Lung (tissue), 12 donors: Measurements from ENCODE around the gene MAST4. TPM values are rescaled to one million over a fixed set of nuclear protein-coding genes. Genes with fewer than 3 reads are reported as not detected.
A peak's percentile ranks its signal among the peaks of the same experiment; 100 is the strongest.

Experiments used
- ATAC-seq: fragments of 200-7000 bp; cut with Tn5 transposase; one replicate; pipeline ENCODE4 v1.9.1; 2020; ENCODE audit warnings: moderate number of reproducible peaks; ENCODE audit not compliant: insufficient read depth, low FRiP score
- DNase-seq, 3 donors: peaks; one replicate each; pipeline ENCODE4 v3.0.0-alpha.2; 2013 to 2017
- H3K27ac ChIP-seq, 2 donors: one replicate each; pipeline ENCODE4 v1.5.1; 2013; ENCODE audit warnings: mild to moderate bottlenecking in 2 of 2, moderate library complexity in 2 of 2, control low read depth in 1 of 2, inconsistent platforms in 1 of 2, low read depth in 1 of 2, low read length in 1 of 2
- H3K27me3 ChIP-seq, 3 donors: one replicate each; pipeline ENCODE4 v1.5.1; 2013; ENCODE audit warnings: low read length in 2 of 3; ENCODE audit not compliant: control insufficient read depth in 3 of 3, insufficient read depth in 3 of 3
- H3K36me3 ChIP-seq, 4 donors: one replicate each; pipeline ENCODE4 v1.5.1; 2013; ENCODE audit warnings: low read length in 4 of 4, mild to moderate bottlenecking in 1 of 4, moderate library complexity in 1 of 4; ENCODE audit not compliant: control insufficient read depth in 4 of 4, insufficient read depth in 4 of 4
- H3K4me1 ChIP-seq, 5 donors: one replicate each; pipeline ENCODE4 v1.5.1; 2013; ENCODE audit warnings: low read length in 5 of 5, mild to moderate bottlenecking in 2 of 5, moderate library complexity in 1 of 5; ENCODE audit not compliant: control insufficient read depth in 5 of 5, insufficient read depth in 5 of 5
- H3K4me3 ChIP-seq: one replicate; pipeline ENCODE4 v1.5.1; 2013; ENCODE audit warnings: mild to moderate bottlenecking, control low read depth, moderate library complexity
- H3K9ac ChIP-seq, 2 donors: one replicate each; pipeline ENCODE4 v1.5.1; 2013; ENCODE audit warnings: low read length in 2 of 2, control low read depth in 1 of 2; ENCODE audit not compliant: insufficient read depth in 1 of 2
- H3K9me3 ChIP-seq, 4 donors: one replicate each; pipeline ENCODE4 v1.5.1; 2013; ENCODE audit warnings: low read length in 3 of 4, mild to moderate bottlenecking in 1 of 4, moderate library complexity in 1 of 4; ENCODE audit not compliant: control insufficient read depth in 4 of 4, insufficient read depth in 3 of 4
- WGBS, 2 donors: extraction: QIAGEN DNeasy Blood & Tissue Kit; methylation state at CpG; one replicate each; pipeline ENCODE4 v1.1.7; 2013; 5-methylcytosine and 5-hydroxymethylcytosine counted together
- polyA plus RNA-seq, 2 donors: library from polyadenylated mRNA; stranded (reverse); fragments of 200-250 nt; gene quantifications; one replicate each; pipeline ENCODE4 v1.2.1, GENCODE V29; 2013
- total RNA-seq, 2 donors: library from RNA; depleted of rRNA in 1 of 2; stranded (reverse); fragments of >200 nt in 1 of 2; gene quantifications; one replicate each; pipeline ENCODE4 v1.2.1, GENCODE V29; 2014 to 2021
- TF ChIP-seq, protein P1 (sequence below): IDR thresholded peaks from 2 replicates; pipeline ENCODE4 v1.5.1; 2012; ENCODE audit warnings: mild to moderate bottlenecking; ENCODE audit errors: control extremely low read depth, extremely low read depth
- donor health status: control.
- donor health status: control.
- donor health status: Bipolar disorder and iron deficiency.
- donor health status: healthy.
- donor health status: DM: yes; HTN: yes; CAD: no.

MAST4 gene
- total and polyA plus RNA-seq, 4 donors: 13.9 to 153 (median 46.2) TPM

GRCh38 chr5:66671305-66671704, 75.1 kb downstream of the MAST4 start:
- ATAC-seq (no peak), DNase-seq (peak in 2 of 3 donors; percentile 33 to 71)
- H3K27me3 ChIP-seq: no peaks in the 10 kb centered on the region
- peaks cover 0 to 36% (median 8%) of the 10 kb centered on the region in 5 donors for H3K4me1 ChIP-seq
- no peak overlapping the region for H3K27ac ChIP-seq
- 50 to 73% methylated on average over 2 of the region's 2 CpGs for WGBS, 2 donors
- H3K9ac ChIP-seq: no peak overlapping the region
- no peaks in the 10 kb centered on the region for H3K36me3 ChIP-seq
- no peak overlapping the region for H3K4me3 ChIP-seq
- H3K9me3 ChIP-seq: no peaks in the 10 kb centered on the region
- TF ChIP-seq, protein P1, sequence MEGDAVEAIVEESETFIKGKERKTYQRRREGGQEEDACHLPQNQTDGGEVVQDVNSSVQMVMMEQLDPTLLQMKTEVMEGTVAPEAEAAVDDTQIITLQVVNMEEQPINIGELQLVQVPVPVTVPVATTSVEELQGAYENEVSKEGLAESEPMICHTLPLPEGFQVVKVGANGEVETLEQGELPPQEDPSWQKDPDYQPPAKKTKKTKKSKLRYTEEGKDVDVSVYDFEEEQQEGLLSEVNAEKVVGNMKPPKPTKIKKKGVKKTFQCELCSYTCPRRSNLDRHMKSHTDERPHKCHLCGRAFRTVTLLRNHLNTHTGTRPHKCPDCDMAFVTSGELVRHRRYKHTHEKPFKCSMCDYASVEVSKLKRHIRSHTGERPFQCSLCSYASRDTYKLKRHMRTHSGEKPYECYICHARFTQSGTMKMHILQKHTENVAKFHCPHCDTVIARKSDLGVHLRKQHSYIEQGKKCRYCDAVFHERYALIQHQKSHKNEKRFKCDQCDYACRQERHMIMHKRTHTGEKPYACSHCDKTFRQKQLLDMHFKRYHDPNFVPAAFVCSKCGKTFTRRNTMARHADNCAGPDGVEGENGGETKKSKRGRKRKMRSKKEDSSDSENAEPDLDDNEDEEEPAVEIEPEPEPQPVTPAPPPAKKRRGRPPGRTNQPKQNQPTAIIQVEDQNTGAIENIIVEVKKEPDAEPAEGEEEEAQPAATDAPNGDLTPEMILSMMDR: no peak

DNA sequence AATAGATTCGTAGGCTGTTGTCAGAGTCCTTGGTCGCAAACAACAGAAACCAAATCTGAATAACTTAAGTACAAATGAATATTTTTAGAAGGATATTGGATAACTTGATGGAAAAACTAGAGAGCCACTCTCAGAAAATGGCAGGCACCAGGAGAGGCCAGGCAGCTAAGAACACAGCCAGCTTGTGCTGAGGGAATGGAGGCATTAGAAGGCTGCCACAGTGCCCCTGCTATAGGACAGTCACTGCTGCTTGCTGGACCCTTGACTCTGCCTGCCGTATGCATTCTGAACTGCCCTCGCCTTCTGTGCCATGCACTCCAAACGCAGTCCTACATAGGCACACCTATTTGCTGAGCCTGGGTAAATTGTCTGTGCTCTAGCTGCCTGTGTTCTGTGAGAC, 78.6 kb downstream of the MAST4 start:
- ATAC-seq (no peak), DNase-seq (no peak)
- WGBS, 2 donors: 93% methylated on average over 5 of the region's 5 CpGs
- no peak overlapping the region for H3K4me3 ChIP-seq
- H3K9me3 ChIP-seq: no peaks in the 10 kb centered on the region
- TF ChIP-seq, protein P1: no peak
- H3K4me1 ChIP-seq: peaks cover 0 to 26% (median 5%) of the 10 kb centered on the region in 5 donors
- H3K36me3 ChIP-seq: no peaks in the 10 kb centered on the region
- no peak overlapping the region for H3K9ac ChIP-seq
- no peaks in the 10 kb centered on the region for H3K27me3 ChIP-seq
- no peak overlapping the region for H3K27ac ChIP-seq

- H3K36me3 ChIP-seq: no peaks in the 10 kb centered on the region
- no peak overlapping the region for H3K4me3 ChIP-seq
- no peak overlapping the region for H3K9ac ChIP-seq
- DNase-seq (no peak), ATAC-seq (no peak)
- H3K27me3 ChIP-seq: no peaks in the 10 kb centered on the region
- H3K27ac ChIP-seq: no peak overlapping the region
- peaks cover 0 to 27% (median 5%) of the 10 kb centered on the region in 5 donors for H3K4me1 ChIP-seq
- H3K9me3 ChIP-seq: no peaks in the 10 kb centered on the region
- WGBS, 2 donors: 92 to 94% methylated on average over 2 of the region's 2 CpGs
- TF ChIP-seq, protein P1: no peak
These were observed 79.2 kb downstream of the MAST4 start for GRCh38 chr5:66675406-66675805.

DNA sequence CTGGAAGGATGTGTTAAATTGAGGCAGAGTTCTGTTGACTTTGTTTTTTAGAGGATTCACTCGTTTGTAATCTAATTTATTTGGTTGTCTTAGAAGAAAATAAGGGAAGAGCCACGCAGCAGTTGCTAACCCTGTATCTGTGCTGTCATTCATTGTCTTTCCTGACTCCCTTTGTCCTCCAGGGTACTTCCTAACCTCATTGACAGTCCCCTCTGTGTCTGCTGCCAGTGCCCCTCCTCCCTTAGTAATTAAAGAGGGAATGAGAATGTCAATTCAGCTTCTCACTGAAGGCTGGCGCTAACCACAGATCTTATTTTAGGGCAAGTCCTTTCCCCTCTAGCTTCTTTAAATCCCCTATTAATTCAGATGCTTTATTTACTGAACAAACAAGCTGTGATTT, 84.0 kb downstream of the MAST4 start:
- no peaks in the 10 kb centered on the region for H3K9me3 ChIP-seq
- no peak for DNase-seq
- TF ChIP-seq, protein P1: no peak
- peaks cover 0 to 28% (median 0%) of the 10 kb centered on the region in 5 donors for H3K4me1 ChIP-seq
- no peak for ATAC-seq
- H3K9ac ChIP-seq: no peak overlapping the region
- no peaks in the 10 kb centered on the region for H3K27me3 ChIP-seq
- H3K4me3 ChIP-seq: no peak overlapping the region
- 73 to 76% methylated on average over 3 of the region's 3 CpGs for WGBS, 2 donors
- no peaks in the 10 kb centered on the region for H3K36me3 ChIP-seq
- H3K27ac ChIP-seq: no peak overlapping the region
